ENCODE measurements around the gene CPAMD8. TPM values are rescaled to one million over a fixed set of nuclear protein-coding genes. Genes with fewer than 3 reads are reported as not detected.

Gene CPAMD8
- total and polyA plus RNA-seq, 2 of the 8 experiments (the other 6 are each of a cell fraction or from before 2014, with no cell fraction given): 6.1 to 9.2 TPM

DNA sequence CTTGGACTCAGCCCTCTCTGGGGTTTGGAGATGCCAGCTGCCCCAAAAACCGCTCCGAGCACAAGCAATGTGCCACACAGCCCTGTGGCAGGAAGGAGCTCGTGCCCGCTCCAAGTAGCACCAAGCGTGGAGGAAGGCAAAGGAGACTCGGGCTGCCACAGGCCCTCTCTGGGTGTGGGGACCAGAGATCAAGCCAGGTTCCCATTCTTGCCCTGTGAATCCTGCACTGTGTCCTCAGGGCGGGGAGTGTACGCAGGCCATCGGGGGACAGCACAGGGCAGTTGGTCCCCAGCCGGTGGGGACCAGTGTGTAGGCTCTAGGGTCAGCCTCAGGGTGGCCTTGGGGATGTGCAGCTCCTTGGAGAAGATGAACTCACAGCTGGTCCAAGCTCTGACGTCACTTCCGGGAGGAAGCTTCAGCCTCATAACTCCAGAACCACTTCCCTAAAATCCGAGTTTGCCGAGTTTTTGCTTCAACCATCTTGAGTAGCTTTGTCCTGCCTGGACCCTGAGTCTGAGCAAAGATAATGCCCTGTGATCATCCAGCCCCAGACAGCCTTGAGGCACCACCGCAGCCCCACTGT, 9.3 kb upstream of the CPAMD8 start:
- Histone ChIP-seq H3K79me1 (ENCODE audit: low read depth, low read length) (no peaks in the 10 kb centered on the region), H3K36me3 (ENCODE audit: control insufficient read depth in 2 of 4, insufficient read depth in 4 of 4, low read length in 3 of 4) (no peaks in the 10 kb centered on the region), H3K23me2 (ENCODE audit: low read depth, low read length) (no peaks in the 10 kb centered on the region), H2BK120ac (replicated peaks; ENCODE audit: low read depth, low read length) (no peak overlapping the region), H4K8ac (ENCODE audit: extremely low read depth, insufficient read depth, low read length) (no peak overlapping the region), H2BK5ac (ENCODE audit: low read depth, low read length) (no peak overlapping the region; the same call in 1 of the 2 replicates), H4K5ac (ENCODE audit: insufficient read length, low read depth, low read length) (no peak overlapping the region), H3K4ac (replicated peaks; ENCODE audit: insufficient read length, low read depth, low read length) (no peak overlapping the region), H3K18ac (ENCODE audit: extremely low read depth, low read length) (peak overlapping the region; percentile 48; the same call in 1 of the 2 replicates), H3K9me3 (ENCODE audit: insufficient read depth in 2 of 2, low read depth in 1 of 2, low read length in 1 of 2) (no peaks in the 10 kb centered on the region), H3K27me3 (replicated peaks in 1 of 4; ENCODE audit: control insufficient read depth in 3 of 4, extremely low read depth in 1 of 4, insufficient read depth in 3 of 4, low read length in 3 of 4) (no peaks in the 10 kb centered on the region), H3K4me3 (ENCODE audit: extremely low read depth in 1 of 4, insufficient read depth in 2 of 4, low read depth in 3 of 4, low read length in 4 of 4) (no peak overlapping the region), H3K4me1 (replicated peaks in 1 of 4; ENCODE audit: control insufficient read depth in 3 of 4, insufficient read depth in 4 of 4, low read length in 3 of 4) (no peaks in the 10 kb centered on the region), H3K27ac (ENCODE audit: low read depth, low read length) (no peak overlapping the region), H3K14ac (ENCODE audit: insufficient read length) (no peak overlapping the region), H2BK15ac (ENCODE audit: low read length) (no peak overlapping the region), H2AFZ (ENCODE audit: low read length) (no peak overlapping the region), H3K4me2 (ENCODE audit: insufficient read depth in 1 of 2, low read depth in 2 of 2, low read length in 2 of 2) (no peak overlapping the region), H2AK5ac (ENCODE audit: low read depth, low read length) (no peak overlapping the region), H2BK12ac (ENCODE audit: low read depth, low read length) (no peak overlapping the region), H3K79me2 (ENCODE audit: control insufficient read depth in 1 of 2, insufficient read depth in 2 of 2, low read length in 2 of 2) (no peaks in the 10 kb centered on the region), H3K23ac (ENCODE audit: insufficient read length) (no peak overlapping the region), H4K20me1 (replicated peaks in 1 of 2; ENCODE audit: control insufficient read depth in 1 of 2, insufficient read depth in 2 of 2, low read length in 2 of 2) (peaks cover 0 to 1% of the 10 kb centered on the region in 2 experiments), H3K56ac (replicated peaks; ENCODE audit: insufficient read length, low read depth, low read length) (no peak overlapping the region), H2BK20ac (ENCODE audit: low read length) (no peak overlapping the region), H3K9ac (replicated peaks in 1 of 4; ENCODE audit: extremely low read depth in 1 of 4, low read depth in 3 of 4, low read length in 3 of 4) (no peak overlapping the region), H4K91ac (replicated peaks; ENCODE audit: insufficient read length, low read length) (no peak overlapping the region)
- DNase-seq (ENCODE audit: low read depth in 1 of 2, low spot score in 2 of 2) (no peak), FAIRE-seq (no peak)
- 95% methylated on average over 15 of the region's 15 CpGs; no CpG with 5 or more reads in 1 of the 2 experiments for WGBS, 2 experiments (ENCODE audit: extremely low coverage in 1 of 2, insufficient coverage in 1 of 2, insufficient read length in 1 of 2, insufficient replicate concordance in 2 of 2, low coverage in 1 of 2, low lambda C conversion rate in 2 of 2, missing lambda C conversion rate in 1 of 2)
- ChIA-PET CTCF (ENCODE audit: partially characterized antibody) (interaction anchor here (0.6 to 2.9 kb wide), 5 partner anchors 16 to 256 kb away, joined by 3 to 12 read pairs (median 3); no protein-coding TSS in a partner anchor), POLR2A (ENCODE audit: partially characterized antibody) (interaction anchor here (0.9 to 1.1 kb wide), 2 partner anchors 10 to 179 kb away, joined by 3 to 4 read pairs; partner anchors contain the start of gene USE1)
- no peak for TF ChIP-seq CHD2 (IDR thresholded peaks at IDR 0.05; ENCODE audit: low read length)
- TF ChIP-seq TAF7 (optimal IDR thresholded peaks at IDR 0.05; ENCODE audit: borderline replicate concordance, low read depth, low read length): no peak

Data from H1 (cell line).